Activated naive CD8-positive, alpha-beta T cell treated with anti-CD3 and anti-CD28 coated beads, Interleukin-2, amount 50 U/mL, for 24 hours (primary cell): ENCODE data around the gene IL2RA.
"Not testable (repeated sequence)": the region's sequence is repeated elsewhere in the genome, so short reads cannot be mapped to it uniquely, and the experiment has no call there.

Experiments
- ATAC-seq: fragments of 150-1000 bp; cut with Tn5 transposase; one replicate; pipeline ENCODE4 v1.10.0; 2021
- DNase-seq: peaks from one replicate; pipeline ENCODE4 v3.0.0; 2021
- H3K27ac Mint-ChIP-seq: one replicate; pipeline ENCODE4 v1.8.0; 2021; ENCODE audit warnings: mild to moderate bottlenecking, mixed read lengths
- H3K27me3 Mint-ChIP-seq: one replicate; pipeline ENCODE4 v1.8.0; 2021; ENCODE audit warnings: mixed read lengths
- H3K36me3 Mint-ChIP-seq: one replicate; pipeline ENCODE4 v1.8.0; 2021; ENCODE audit warnings: low read depth, mixed read lengths
- H3K4me1 Mint-ChIP-seq: one replicate; pipeline ENCODE4 v1.8.0; 2021; ENCODE audit warnings: mixed read lengths
- H3K4me3 Mint-ChIP-seq: one replicate; pipeline ENCODE4 v1.8.0; 2021; ENCODE audit warnings: mild to moderate bottlenecking, moderate library complexity, mixed read lengths
- H3K9me3 Mint-ChIP-seq: one replicate; pipeline ENCODE4 v1.8.0; 2021; ENCODE audit warnings: mixed read lengths

Gene IL2RA

DNA sequence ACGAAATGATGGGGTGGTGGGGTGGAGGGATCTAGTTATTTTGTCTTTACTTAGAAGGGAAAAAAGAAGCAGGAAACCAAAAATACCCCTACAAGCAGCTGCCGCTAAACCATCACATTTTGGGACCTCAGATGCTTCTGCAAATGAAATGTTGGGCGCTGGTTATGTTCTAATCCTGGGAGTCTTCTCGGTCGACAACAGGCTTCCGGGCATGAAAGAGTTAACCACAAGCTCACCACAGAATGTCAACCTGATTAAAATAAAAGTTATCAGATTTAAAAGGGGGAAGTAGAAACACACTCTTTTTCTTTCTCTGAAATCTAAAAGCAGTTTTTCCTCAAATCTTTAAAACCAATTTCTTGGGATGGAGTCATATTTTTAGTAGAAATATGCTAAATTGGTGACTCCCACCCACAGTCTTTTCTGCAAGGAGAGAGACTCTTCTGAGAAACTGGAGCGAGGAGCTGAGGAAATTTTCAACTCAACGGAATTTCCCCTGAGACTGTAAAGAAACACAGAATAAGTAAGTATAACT lies 16.8 kb downstream of the IL2RA start:
- H3K4me1 Mint-ChIP-seq, result peaks cover 94% of the 10 kb centered on the region
- ATAC-seq, result peak; percentile 45
- H3K27me3 Mint-ChIP-seq, result no peaks in the 10 kb centered on the region
- H3K9me3 Mint-ChIP-seq, result no peaks in the 10 kb centered on the region
- H3K4me3 Mint-ChIP-seq, result peak overlapping the region; percentile 78
- H3K36me3 Mint-ChIP-seq, result peaks cover 92% of the 10 kb centered on the region
- H3K27ac Mint-ChIP-seq, result peak overlapping the region; percentile 99
- peak; percentile 51 for DNase-seq

DNA sequence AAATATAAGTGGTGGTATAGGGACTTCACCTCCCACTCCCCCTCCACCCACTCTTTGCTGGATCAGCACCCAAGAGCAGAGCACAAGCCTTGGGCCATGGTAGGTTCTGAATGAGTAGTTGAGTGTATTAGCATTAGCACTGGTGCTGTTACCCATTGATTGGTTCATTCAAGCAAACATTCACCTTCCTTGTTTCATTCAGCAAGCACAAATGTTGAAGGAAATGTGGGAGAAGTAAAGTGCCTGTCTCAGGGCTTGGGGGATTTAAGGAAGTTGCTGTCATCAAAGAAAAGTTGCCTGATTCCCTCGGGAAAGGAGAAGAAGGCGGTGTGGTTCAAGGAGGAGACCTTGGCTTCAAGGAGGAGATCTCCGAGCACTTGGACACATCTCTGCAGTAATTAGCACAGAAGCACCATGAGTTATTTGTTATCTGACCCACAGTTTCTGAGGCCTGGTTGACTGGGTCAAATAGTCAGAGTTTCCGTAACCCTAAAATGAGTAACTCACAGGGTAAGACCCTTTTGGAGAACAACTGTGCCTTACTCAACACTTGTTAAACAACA lies 17.3 kb downstream of the IL2RA start:
- Mint-ChIP-seq H3K27me3 (no peaks in the 10 kb centered on the region), H3K36me3 (peaks cover 92% of the 10 kb centered on the region), H3K4me1 (peaks cover 94% of the 10 kb centered on the region), H3K9me3 (no peaks in the 10 kb centered on the region), H3K4me3 (peak overlapping the region; percentile 78), H3K27ac (peak overlapping the region; percentile 99)
- ATAC-seq, result peak; percentile 76
- no peak for DNase-seq

DNA sequence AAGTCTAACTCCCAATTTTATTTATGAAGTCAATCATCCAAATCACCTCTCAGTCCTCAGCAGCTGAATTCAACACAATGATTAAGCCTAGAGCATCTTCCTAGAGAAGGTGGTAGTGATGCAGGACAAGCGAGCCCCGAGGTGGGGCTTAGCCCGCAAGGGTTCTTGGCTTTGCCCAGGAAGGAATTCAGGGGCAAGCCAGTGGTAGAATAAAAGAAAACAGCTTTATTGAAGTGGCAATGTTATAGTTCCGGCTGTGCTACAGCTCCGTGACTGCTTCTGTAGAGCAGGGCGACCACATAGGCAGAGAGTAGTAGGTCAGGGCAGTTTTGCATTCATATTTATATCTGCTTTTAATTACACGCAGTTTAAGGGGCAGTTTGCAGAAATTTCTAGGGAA lies 18.1 kb downstream of the IL2RA start:
- H3K4me1 Mint-ChIP-seq, result peaks cover 94% of the 10 kb centered on the region
- no peaks in the 10 kb centered on the region for H3K9me3 Mint-ChIP-seq
- peak overlapping the region; percentile 78 for H3K4me3 Mint-ChIP-seq
- peaks cover 92% of the 10 kb centered on the region for H3K36me3 Mint-ChIP-seq
- DNase-seq (no peak), ATAC-seq (no peak)
- H3K27ac Mint-ChIP-seq, result peak overlapping the region; percentile 99
- H3K27me3 Mint-ChIP-seq, result no peaks in the 10 kb centered on the region

DNA sequence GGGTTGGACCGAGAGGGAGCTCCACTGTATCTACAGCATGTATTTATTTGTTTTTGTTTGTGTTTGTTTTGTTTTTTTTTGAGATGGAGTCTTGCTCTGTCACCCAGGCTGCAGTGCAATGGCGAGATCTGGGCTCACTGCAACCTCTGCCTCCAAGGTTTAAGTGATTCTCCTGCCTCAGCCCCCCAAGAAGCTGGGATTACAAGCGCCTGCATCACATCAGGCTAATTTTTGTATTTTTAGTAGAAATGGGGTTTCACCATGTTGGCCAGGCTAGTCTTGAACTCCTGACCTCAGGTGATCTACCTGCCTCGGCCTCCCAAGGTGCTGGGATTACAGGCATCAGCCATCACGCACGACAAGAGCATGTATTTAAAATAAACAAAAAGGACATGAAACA lies 18.8 kb downstream of the IL2RA start:
- not testable (repeated sequence) for DNase-seq, H3K9me3 Mint-ChIP-seq, ATAC-seq, H3K27me3 Mint-ChIP-seq
- Mint-ChIP-seq H3K4me3 (peak overlapping the region; percentile 30), H3K27ac (peak overlapping the region; percentile 99), H3K4me1 (peaks cover 94% of the 10 kb centered on the region), H3K36me3 (peaks cover 92% of the 10 kb centered on the region)

GRCh38 chr10:6040205-6040604 lies 22.0 kb downstream of the IL2RA start:
- DNase-seq (no peak), ATAC-seq (no peak)
- Mint-ChIP-seq H3K27me3 (no peaks in the 10 kb centered on the region), H3K9me3 (no peaks in the 10 kb centered on the region), H3K27ac (peak overlapping the region; percentile 45), H3K4me3 (no peak overlapping the region), H3K4me1 (peaks cover 96% of the 10 kb centered on the region), H3K36me3 (peaks cover 95% of the 10 kb centered on the region)

- peak overlapping the region; percentile 53 for H3K27ac Mint-ChIP-seq
- peaks cover 96% of the 10 kb centered on the region for H3K4me1 Mint-ChIP-seq
- ATAC-seq (no peak), DNase-seq (no peak)
- H3K4me3 Mint-ChIP-seq, result no peak overlapping the region
- peaks cover 94% of the 10 kb centered on the region for H3K36me3 Mint-ChIP-seq
- no peaks in the 10 kb centered on the region for H3K27me3 Mint-ChIP-seq
- no peaks in the 10 kb centered on the region for H3K9me3 Mint-ChIP-seq
These were observed 22.5 kb downstream of the IL2RA start for GRCh38 chr10:6039711-6040110.

DNA sequence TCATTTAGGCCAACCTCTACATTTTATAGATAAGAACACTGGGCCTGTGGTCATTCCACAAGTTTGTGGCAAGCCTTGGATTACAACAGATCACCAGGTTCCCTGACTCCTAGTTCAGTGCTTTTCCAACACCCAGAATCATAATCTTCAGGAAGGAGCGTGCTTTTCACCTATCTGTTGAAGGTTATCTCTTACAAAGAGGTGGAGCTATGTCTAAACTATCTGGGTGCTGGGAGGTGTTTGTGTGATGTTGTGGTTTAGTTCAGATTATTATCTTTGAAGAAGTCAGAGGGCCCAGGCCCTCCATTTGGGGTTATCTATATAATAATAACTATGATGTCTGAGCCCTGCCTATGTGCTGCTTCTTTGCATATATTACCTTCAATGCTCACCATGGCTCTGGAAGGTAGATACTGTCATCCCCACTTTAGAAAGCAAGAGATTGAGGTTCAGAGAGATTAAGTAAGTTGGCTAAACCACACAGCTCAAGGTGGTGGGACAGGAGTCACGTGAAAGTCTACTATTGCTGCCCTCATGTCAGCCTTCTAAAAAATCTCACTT lies 24.0 kb downstream of the IL2RA start:
- Mint-ChIP-seq H3K27me3 (no peaks in the 10 kb centered on the region), H3K4me3 (peak overlapping the region; percentile 25), H3K27ac (peak overlapping the region; percentile 85), H3K36me3 (peaks cover 94% of the 10 kb centered on the region), H3K4me1 (peaks cover 97% of the 10 kb centered on the region), H3K9me3 (no peaks in the 10 kb centered on the region)
- no peak for ATAC-seq
- DNase-seq, result no peak

DNA sequence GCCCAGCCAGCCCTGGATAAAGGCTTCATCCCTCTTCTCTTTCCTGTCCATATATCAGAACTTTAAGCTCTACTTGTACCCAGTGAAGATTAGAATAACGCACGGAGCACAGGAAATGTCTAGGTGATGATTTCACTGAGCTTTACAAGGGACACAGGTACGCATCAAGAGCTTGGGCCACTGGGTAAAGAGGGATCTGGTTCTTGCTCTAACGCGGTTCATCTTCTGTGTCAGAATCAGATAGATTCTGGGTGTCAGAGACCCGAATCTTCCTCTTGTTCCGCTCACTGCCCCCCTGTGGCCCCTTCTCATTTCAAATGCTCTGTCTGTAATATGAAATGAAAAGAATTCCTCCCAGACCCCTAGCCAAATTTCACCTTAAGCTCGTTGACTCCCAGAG lies 24.7 kb downstream of the IL2RA start:
- H3K4me1 Mint-ChIP-seq, result peaks cover 94% of the 10 kb centered on the region

GRCh38 chr10:6036861-6037321 lies 25.3 kb downstream of the IL2RA start:
- Mint-ChIP-seq H3K27ac (peak overlapping the region; percentile 85), H3K4me1 (peaks cover 92% of the 10 kb centered on the region), H3K4me3 (no peak overlapping the region), H3K9me3 (no peaks in the 10 kb centered on the region), H3K27me3 (no peaks in the 10 kb centered on the region), H3K36me3 (peaks cover 94% of the 10 kb centered on the region)
- ATAC-seq, result peak; percentile 34
- peak; percentile 5 for DNase-seq

More for the DNA sequence above, 24.7 kb downstream of the IL2RA start:
- H3K36me3 Mint-ChIP-seq, result peaks cover 94% of the 10 kb centered on the region
- H3K27ac Mint-ChIP-seq, result peak overlapping the region; percentile 85
- DNase-seq (peak; percentile 3), ATAC-seq (peak; percentile 11)
- H3K27me3 Mint-ChIP-seq, result no peaks in the 10 kb centered on the region
- H3K9me3 Mint-ChIP-seq, result no peaks in the 10 kb centered on the region
- no peak overlapping the region for H3K4me3 Mint-ChIP-seq

GRCh38 chr10:6035931-6036575 lies 26.1 kb downstream of the IL2RA start:
- Mint-ChIP-seq H3K36me3 (peaks cover 90% of the 10 kb centered on the region), H3K27me3 (no peaks in the 10 kb centered on the region), H3K4me3 (no peak overlapping the region), H3K4me1 (peaks cover 86% of the 10 kb centered on the region), H3K27ac (peak overlapping the region; percentile 36), H3K9me3 (peaks cover 1% of the 10 kb centered on the region)
- ATAC-seq, result peak; percentile 9
- peak; percentile 9 for DNase-seq

GRCh38 chr10:6035101-6035834 lies 26.9 kb downstream of the IL2RA start:
- H3K27me3 Mint-ChIP-seq, result no peaks in the 10 kb centered on the region
- DNase-seq (peak; percentile 5), ATAC-seq (no peak)
- peaks cover 92% of the 10 kb centered on the region for H3K36me3 Mint-ChIP-seq
- peak overlapping the region; percentile 69 for H3K27ac Mint-ChIP-seq
- H3K4me3 Mint-ChIP-seq, result no peak overlapping the region
- H3K4me1 Mint-ChIP-seq, result peaks cover 81% of the 10 kb centered on the region
- H3K9me3 Mint-ChIP-seq, result peaks cover 9% of the 10 kb centered on the region

DNA sequence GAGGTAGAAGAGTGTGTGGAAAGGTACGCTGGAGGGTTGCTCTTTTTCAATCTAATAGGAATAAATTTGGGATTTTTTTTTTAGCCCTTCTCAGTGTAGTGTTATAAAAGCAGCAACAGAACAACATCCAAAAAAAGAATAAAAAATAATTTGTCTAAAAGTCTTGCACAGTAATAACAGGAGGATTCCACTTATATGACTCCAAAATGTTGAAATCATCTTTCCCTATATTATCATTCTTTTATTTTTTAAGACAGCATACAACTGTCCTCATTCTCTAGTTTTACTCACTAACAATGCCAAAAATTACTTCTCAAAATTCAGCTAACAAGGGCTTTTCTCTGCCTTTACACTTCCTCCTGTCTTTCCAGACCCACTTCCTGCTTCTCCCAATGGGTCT lies 27.8 kb downstream of the IL2RA start:
- ATAC-seq (no peak), DNase-seq (peak; percentile 1)
- Mint-ChIP-seq H3K4me3 (no peak overlapping the region), H3K9me3 (peaks cover 14% of the 10 kb centered on the region), H3K27ac (peak overlapping the region; percentile 69), H3K4me1 (peaks cover 76% of the 10 kb centered on the region), H3K36me3 (peaks cover 90% of the 10 kb centered on the region), H3K27me3 (no peaks in the 10 kb centered on the region)

DNA sequence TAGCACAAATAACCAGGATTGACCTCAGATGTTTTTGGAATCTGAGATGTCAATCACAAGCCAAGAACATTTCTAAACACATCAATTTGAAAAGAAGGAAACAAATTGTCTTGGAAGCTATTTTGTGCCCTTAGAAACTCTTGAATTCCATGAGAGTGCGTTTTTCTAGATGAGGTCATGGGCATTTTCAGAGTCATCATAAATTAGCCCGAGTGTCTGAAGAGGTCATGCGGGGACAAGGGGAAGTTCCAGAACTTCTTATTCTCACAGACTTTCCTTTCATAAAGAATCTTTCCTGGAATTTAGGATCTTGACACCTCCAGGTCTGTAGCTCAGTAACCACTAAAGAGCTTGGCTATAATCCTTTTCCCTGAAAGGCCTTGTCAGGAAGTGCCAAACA lies 28.2 kb downstream of the IL2RA start:
- Mint-ChIP-seq H3K4me1 (peaks cover 72% of the 10 kb centered on the region), H3K36me3 (peaks cover 89% of the 10 kb centered on the region), H3K27ac (peak overlapping the region; percentile 69), H3K4me3 (no peak overlapping the region), H3K9me3 (peaks cover 14% of the 10 kb centered on the region), H3K27me3 (no peaks in the 10 kb centered on the region)
- DNase-seq (no peak), ATAC-seq (no peak)

- Mint-ChIP-seq H3K4me3 (no peak overlapping the region), H3K27me3 (no peaks in the 10 kb centered on the region), H3K27ac (no peak overlapping the region), H3K9me3 (peaks cover 14% of the 10 kb centered on the region), H3K36me3 (peaks cover 85% of the 10 kb centered on the region), H3K4me1 (peaks cover 54% of the 10 kb centered on the region)
- no peak for DNase-seq
- no peak for ATAC-seq
These were observed 31.2 kb downstream of the IL2RA start for GRCh38 chr10:6030940-6031339.
